Panc1 (cell line): ENCODE measurements around the gene CDH13.

Experiments used
- POLR2AphosphoS5 ChIP-seq: IDR thresholded peaks from 2 replicates; pipeline ENCODE4 v1.6.1; 2012; ENCODE audit warnings: mild to moderate bottlenecking, low read depth, low read length, moderate library complexity
- TF ChIP-seq, protein P1 (sequence below): fragments of 450-650 bp; IDR thresholded peaks from 2 replicates; pipeline ENCODE4 v1.5.1; 2017; ENCODE audit warnings: mild to moderate bottlenecking

DNA sequence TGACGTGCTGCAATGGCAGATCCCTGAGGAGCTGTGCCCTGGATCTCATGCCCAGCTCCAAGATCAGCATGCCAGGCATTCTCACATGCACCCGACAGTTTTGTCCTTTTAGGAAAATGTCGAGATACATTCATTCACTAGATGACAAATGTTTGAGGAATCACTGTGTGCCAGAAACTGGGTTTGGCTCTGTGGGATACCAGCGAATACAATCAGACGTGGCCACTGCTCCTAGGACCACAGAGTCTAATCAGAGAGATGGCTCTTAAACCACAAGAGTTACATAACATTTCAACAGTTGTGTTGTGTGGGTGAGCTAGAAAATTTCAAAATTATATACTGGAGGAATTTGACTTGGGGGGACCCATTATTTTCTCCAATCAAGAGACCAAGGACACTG lies 579.7 kb downstream of the CDH13 start:
- TF ChIP-seq POLR2AphosphoS5, result no peak
- TF ChIP-seq, protein P1, sequence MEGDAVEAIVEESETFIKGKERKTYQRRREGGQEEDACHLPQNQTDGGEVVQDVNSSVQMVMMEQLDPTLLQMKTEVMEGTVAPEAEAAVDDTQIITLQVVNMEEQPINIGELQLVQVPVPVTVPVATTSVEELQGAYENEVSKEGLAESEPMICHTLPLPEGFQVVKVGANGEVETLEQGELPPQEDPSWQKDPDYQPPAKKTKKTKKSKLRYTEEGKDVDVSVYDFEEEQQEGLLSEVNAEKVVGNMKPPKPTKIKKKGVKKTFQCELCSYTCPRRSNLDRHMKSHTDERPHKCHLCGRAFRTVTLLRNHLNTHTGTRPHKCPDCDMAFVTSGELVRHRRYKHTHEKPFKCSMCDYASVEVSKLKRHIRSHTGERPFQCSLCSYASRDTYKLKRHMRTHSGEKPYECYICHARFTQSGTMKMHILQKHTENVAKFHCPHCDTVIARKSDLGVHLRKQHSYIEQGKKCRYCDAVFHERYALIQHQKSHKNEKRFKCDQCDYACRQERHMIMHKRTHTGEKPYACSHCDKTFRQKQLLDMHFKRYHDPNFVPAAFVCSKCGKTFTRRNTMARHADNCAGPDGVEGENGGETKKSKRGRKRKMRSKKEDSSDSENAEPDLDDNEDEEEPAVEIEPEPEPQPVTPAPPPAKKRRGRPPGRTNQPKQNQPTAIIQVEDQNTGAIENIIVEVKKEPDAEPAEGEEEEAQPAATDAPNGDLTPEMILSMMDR, result no peak
